ENCODE measurements around the gene EIF2A.

The EIF2A gene

DNA sequence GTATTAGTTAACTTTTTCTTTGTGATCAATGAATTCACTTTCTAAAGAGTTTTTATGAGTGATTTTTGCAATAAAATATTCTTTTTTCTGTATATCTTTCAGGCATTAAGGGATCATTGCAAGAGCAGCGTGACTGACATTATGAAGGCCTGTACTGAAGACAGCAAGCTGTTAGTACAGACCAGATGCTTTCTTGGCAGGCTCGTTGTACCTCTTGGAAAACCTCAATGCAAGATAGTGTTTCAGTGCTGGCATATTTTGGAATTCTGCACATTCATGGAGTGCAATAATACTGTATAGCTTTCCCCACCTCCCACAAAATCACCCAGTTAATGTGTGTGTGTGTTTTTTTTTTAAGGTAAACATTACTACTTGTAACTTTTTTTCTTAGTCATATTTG lies 81.0 kb downstream of the EIF2A start:
- TF ChIP-seq, protein P1, sequence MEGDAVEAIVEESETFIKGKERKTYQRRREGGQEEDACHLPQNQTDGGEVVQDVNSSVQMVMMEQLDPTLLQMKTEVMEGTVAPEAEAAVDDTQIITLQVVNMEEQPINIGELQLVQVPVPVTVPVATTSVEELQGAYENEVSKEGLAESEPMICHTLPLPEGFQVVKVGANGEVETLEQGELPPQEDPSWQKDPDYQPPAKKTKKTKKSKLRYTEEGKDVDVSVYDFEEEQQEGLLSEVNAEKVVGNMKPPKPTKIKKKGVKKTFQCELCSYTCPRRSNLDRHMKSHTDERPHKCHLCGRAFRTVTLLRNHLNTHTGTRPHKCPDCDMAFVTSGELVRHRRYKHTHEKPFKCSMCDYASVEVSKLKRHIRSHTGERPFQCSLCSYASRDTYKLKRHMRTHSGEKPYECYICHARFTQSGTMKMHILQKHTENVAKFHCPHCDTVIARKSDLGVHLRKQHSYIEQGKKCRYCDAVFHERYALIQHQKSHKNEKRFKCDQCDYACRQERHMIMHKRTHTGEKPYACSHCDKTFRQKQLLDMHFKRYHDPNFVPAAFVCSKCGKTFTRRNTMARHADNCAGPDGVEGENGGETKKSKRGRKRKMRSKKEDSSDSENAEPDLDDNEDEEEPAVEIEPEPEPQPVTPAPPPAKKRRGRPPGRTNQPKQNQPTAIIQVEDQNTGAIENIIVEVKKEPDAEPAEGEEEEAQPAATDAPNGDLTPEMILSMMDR (conservative IDR thresholded peaks at IDR 0.05; ENCODE audit: control insufficient read depth, insufficient read depth, low read depth, low read length) = no peak
- DNase-seq (ENCODE audit: low read depth) = no peak
- H3K4me3 ChIP-seq (ENCODE audit: control insufficient read depth, low read depth, low read length) = no peak overlapping the region

DNA sequence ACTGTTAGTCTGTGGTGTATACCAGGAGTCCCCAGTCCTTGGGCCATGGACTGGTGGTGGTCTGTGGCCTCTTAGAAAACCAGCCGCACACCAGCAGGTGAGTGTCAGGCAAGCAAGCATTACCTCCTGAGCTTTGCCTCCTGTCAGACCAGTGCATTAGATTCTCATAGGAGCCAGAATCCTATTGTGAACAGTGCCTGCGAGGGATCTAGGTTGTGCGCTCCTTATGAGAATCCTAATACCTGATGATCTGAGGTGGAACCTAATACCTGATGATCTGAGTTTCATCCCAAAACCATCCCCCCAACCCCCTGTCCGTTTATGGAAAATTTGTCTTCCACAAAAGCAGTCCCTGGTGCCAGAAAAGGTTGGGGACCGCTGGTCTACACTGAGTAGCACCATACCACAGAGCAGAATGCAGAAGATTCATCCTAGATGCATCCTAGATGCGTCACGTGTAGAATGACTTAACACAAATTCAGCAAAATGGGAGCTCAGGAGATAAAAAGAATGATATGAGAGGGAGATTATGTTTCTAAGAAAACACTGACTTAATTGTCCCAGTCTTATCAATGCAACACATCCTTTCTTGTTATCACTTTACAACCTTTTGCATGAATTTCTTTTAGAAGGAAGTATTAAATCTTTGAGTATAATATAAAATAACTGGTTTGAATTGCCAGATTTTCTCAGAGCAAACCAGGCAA lies 85.1 kb downstream of the EIF2A start:
- TF ChIP-seq, protein P1 (conservative IDR thresholded peaks at IDR 0.05; ENCODE audit: control insufficient read depth, insufficient read depth, low read depth, low read length) = no peak
- no peak for DNase-seq (ENCODE audit: low read depth)
- H3K4me3 ChIP-seq (ENCODE audit: control insufficient read depth, low read depth, low read length) = no peak overlapping the region

DNA sequence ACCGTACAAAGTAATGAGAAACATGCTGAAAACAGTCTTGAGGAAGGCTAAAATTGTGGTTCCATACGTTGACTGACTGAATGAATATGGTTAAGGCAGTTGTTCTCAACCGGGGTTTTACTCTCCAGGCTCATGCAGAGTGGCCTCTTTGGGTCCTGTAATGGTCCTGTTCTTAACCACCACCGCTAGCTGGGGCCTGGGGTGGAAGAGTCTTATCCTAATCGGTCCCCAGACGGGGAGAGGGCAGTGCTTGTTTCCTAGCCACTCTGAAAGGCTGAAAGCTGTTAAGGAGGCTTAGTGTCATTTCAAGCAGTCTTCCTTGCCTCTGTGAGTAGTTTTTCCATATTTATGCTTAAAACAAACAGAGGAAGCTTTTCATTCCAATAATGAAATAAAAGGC lies 88.5 kb downstream of the EIF2A start:
- no peak for DNase-seq (ENCODE audit: low read depth)
- TF ChIP-seq, protein P1 (conservative IDR thresholded peaks at IDR 0.05; ENCODE audit: control insufficient read depth, insufficient read depth, low read depth, low read length) = no peak
- no peak overlapping the region for H3K4me3 ChIP-seq (ENCODE audit: control insufficient read depth, low read depth, low read length)

DNA sequence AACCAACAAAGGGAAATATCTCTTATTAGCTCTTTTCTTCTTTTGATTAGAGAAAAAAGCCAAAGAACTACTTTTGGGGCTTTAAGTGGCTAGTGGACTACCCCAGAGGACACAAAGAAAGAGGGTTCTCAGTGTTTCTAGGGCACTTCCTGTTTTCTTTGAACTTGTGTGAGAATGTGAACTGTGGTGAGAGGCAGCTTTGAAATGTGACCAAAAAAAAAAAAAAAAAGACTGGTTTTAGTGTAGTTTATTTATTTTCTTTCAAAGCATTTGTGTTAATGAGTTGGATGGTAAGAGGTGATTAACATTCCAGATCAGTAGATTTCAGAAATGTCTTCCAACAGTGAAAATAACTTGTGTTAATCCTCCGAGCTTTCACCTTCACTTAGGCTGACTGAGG lies 88.9 kb downstream of the EIF2A start:
- no peak overlapping the region for H3K4me3 ChIP-seq (ENCODE audit: control insufficient read depth, low read depth, low read length)
- DNase-seq (ENCODE audit: low read depth) = no peak
- TF ChIP-seq, protein P1 (conservative IDR thresholded peaks at IDR 0.05; ENCODE audit: control insufficient read depth, insufficient read depth, low read depth, low read length) = no peak
